GM21529 (cell line): ENCODE measurements around the gene MYBL2.
A peak's percentile ranks its signal among the peaks of the same experiment; 100 is the strongest.

ENCODE experiments used
- ATAC-seq: cut with Tn5 transposase; IDR thresholded peaks from one replicate; pipeline ENCODE4 v1.9.1; 2021; ENCODE audit not compliant: unreplicated experiment

The MYBL2 gene

DNA sequence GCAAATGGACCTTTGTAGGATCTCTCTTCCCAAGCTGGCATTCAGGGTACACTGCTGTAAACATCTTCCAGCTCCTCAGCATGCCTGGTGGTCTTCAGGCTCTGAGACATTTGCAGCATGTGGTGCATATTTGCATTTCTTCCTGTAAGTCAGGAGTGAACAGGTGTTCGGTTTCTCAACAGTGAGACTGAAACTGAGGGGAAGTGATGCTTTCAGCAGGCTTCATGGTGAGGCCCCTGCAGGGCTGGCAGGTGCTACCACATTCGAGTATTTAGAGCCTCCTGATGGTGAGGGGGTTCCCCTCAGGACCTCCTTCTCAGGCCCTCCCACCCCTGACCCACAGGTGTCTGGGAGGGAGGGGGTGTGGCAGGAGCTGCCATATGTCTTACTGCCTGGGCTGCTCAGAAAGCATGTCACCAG, 15.1 kb downstream of the MYBL2 start:
- peak; percentile 92 for ATAC-seq

DNA sequence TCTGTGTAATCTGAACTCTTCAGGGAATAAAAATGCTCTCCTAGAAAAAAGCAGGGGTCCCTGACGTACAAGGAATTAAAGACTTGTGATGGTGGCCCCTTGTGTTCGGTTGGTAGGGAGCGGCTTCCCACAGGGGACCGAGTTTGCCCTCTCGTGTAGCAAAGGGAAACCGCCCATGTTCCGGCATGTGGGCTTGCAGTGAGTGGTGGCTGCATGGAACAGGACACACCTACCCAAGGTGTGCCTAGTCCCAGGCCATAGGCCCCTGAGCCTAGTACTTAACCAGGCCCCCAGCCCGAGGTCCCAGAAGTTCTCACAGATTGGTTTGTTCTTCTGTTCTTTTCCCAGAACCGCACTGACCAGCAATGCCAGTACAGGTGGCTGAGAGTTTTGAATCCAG, 15.5 kb downstream of the MYBL2 start:
- peak; percentile 30 for ATAC-seq

DNA sequence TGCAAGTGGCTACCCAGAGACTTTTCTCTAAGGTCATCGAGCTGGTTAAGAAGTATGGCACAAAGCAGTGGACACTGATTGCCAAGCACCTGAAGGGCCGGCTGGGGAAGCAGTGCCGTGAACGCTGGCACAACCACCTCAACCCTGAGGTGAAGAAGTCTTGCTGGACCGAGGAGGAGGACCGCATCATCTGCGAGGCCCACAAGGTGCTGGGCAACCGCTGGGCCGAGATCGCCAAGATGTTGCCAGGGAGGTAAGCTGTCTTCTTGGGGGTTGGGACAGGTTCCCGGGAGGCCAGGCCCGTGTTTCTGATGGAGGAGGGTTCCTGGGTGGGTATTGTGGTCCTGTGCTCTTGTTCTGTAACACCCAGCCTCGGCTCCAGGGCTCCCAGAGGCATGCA, 19.9 kb downstream of the MYBL2 start:
- ATAC-seq: no peak

DNA sequence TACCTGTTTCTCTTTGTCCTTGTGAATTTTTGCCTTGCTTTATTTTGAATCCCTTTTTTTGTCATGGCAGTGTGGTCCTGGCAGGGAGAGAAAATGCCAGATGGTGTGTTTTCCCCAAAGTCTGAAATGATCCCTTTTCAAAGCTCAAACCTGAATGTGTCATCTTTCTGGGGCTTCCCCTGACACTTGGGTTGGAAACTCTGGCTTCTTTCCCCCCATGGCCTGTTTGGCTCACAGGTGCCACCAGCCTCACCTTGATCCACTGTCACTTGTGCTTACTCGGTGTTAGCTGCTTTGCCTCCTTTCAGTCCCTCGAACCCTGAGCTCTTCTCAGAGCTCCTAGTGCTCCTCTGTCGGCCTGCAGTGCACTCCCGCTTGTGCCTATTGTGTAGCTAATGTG, 22.3 kb downstream of the MYBL2 start:
- ATAC-seq: no peak

DNA sequence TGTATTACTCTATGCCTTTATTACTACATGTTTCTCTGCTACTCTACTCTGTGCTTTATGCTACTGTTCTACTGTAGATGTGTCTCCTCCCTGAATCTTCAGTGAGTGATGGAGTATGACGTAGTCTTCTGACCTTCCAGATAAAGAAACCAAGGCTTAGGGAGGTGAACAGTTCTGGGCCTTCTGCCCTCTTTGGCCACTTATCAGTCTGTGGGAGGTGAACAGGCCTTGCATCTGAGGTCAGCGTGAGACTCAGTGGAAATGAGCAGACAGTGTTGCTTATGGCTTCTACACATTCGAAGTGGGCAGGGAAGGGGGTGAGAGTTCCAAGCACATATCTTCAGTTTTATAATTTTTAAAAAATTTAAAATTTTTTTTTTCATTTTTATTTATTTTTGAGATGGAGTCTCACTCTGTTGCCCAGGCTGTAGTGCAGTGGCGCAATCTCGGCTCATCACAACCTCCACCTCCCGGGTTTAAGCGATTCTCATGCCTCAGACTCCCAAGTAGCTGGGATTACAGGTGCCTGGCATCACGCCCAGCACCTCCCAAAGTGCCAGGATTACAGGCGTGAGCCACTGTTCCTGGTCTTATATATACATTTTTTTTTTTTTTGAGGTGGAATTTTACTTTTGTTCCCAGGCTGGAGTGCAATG, 24.2 kb downstream of the MYBL2 start:
- ATAC-seq: no peak

DNA sequence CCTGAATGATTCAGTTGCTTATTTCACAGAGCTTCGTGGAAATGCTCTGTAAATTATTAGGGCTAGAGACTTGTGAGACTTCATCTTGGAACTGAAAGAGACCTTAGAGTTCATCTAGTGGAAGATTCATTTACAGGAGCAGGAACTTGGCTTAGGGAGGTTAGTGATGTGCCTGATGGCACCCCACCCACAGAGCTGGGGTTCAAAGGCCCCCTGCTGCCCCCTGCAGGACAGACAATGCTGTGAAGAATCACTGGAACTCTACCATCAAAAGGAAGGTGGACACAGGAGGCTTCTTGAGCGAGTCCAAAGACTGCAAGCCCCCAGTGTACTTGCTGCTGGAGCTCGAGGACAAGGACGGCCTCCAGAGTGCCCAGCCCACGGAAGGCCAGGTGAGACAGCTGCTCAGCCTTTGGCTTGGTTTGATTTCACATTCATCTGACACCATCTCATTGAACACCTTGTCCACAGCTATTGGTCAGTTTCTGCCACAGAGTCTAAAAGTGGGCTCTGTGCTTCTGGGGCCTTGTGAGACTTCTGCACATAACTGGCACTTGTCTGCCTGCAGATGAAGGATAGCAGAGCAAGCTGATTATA, 25.1 kb downstream of the MYBL2 start:
- ATAC-seq: no peak

DNA sequence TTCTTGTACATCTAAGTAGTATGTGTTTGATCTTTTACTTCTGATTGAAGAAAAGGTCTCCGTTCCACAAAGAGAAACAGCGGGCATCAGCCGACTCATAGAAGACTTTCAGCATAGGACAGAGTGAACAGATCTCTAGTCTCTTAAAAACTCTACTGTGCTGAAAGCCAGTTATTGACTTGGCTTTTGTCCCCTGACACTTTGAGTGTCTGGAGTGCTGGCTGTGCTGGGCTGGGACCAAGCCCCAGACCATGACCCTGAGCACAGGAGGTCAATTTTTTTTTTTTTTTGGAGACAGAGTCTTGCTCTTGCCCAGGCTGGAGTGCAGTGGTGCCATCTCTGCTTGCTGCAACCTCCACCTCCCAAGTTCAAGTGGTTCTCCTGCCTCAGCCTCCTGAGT, 27.8 kb downstream of the MYBL2 start:
- ATAC-seq: no peak

DNA sequence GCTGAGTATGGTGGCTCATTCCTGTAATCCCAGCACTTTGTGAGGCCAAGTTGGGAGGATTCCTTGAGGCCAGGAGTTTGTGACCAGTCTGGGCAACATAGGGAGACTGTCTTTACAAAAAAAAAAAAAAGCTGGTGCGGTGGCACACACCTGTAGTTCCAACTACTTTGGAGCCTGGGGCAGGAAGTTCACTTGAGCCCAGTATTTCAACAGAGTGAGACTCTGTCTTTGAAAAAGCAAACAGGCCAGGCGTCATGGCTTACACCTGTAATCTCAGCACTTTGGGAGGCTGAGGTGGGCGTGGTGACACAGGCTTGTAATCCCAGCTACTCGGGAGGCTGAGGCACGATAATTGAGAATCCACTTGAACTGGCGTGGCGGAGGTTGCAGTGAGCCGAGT, 28.7 kb downstream of the MYBL2 start:
- ATAC-seq: no peak

DNA sequence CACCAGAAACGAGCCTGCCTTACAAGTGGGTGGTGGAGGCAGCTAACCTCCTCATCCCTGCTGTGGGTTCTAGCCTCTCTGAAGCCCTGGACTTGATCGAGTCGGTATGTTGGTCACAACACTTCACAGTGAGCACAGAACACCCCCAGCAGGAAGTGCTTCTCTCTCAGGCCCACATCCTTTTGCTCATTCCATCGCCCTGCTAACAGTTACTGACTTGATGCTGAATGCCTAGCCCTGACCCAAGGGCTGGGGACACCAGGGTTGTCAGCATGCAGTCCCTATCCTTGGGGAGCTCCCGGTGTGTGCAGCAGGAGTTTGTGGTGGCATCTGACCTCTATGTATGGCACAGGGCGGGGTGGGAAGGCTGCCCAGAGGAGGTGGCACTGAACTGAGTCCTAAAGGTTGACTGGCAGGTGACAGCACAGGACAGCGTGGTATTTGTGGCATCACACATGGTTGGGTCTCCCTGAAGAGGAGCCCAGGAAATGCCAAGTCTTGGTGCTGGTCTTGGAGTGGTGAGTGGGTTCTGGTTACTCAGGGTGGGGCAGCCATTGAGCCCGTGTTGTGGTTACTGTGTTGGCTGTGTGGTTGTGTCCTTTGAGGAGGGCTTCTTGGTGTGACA, 33.1 kb downstream of the MYBL2 start:
- ATAC-seq: no peak

DNA sequence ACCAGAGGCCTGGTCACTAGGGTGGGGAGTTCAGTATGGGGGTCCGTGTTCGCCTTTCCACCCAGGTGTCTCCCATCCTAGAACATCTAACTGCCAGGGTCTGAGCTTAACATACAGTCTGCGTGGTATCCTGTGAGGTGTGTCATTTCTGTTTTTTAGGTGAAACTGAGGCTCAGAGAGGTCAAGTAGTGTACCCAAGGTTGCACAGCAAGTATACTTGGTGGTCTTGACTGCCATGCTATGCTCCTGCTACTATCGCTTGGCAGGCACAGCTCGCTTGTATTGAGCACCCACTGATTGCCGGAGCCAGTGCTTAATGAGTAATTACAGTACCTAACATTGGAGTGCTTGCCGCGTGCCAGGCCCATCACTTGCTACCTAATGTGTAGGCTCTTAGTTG, 33.7 kb downstream of the MYBL2 start:
- no peak for ATAC-seq

DNA sequence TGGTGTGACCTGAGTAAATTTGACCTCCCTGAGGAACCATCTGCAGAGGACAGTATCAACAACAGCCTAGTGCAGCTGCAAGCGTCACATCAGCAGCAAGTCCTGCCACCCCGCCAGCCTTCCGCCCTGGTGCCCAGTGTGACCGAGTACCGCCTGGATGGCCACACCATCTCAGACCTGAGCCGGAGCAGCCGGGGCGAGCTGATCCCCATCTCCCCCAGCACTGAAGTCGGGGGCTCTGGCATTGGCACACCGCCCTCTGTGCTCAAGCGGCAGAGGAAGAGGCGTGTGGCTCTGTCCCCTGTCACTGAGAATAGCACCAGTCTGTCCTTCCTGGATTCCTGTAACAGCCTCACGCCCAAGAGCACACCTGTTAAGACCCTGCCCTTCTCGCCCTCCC, 35.6 kb downstream of the MYBL2 start:
- ATAC-seq: no peak

DNA sequence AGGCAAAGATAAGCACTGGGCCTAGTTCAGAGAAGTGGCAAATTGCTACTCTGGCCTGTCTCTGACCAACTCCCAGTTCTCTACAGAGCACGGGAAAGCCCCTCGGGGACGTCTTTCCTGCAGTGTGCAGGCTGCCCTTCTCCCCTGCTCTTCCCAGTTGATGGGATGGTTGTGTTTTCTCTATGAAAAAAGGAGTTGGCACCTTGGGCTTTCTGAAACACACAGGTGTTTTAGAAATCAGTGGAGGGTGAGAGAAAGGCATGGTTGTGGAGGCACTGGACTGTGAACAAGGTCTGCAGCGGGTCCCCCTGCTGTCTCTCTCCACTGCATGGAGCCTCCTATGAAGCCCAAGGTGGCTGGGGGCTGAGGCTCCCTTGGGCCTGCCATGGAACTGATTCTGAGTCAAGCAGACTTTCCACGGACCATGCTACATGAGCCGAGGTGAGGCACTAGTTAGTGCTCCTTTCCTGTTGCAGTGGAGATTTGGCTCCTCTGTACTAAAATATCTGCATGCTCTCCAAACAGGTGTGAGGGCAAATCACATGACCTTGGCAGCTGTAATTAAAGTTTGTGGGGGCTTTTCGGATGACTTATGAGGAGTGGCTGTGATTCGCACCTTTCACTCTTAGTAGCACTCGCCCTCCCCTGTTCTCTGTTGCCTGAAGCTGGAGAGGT, 43.6 kb downstream of the MYBL2 start:
- peak; percentile 77 for ATAC-seq

DNA sequence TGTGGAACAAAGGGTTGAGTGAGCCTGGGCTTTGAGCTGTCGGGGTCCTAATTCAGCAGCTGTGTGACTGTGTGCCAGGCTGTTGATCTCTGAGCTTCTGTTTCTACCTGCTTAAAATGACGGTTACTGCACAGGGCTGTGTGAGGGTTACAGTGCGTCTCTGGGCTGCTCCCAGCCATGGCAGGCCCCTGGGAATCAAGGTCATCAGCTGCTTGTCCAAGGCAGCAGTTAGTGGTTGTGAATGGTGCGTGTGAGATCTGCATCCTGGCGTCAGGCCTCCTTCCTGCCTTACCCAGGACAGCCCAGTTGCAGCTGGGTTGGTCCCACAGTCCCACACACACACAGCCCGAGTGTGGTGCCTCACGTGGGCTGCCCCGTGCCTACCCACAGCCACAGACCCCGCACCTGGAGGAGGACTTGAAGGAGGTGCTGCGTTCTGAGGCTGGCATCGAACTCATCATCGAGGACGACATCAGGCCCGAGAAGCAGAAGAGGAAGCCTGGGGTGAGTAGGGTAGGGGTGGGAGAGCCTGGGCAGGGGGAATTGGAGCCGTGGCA, 44.3 kb downstream of the MYBL2 start:
- ATAC-seq: no peak

DNA sequence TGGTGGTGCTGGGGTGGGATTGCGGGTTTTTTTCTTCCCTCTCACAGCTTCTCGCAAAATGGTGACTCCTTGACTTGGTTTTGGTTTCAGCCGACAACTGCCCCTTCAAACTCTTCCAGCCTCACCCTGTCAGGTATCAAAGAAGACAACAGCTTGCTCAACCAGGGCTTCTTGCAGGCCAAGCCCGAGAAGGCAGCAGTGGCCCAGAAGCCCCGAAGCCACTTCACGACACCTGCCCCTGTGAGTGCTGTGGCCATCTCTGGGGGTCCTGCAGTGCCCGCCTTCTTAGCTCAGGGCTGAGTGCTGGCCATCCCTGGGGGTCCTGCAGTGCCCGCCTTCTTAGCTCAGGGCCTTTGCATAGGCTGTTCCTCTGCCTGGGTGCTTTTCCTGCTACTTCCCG, 48.1 kb downstream of the MYBL2 start:
- ATAC-seq: no peak

DNA sequence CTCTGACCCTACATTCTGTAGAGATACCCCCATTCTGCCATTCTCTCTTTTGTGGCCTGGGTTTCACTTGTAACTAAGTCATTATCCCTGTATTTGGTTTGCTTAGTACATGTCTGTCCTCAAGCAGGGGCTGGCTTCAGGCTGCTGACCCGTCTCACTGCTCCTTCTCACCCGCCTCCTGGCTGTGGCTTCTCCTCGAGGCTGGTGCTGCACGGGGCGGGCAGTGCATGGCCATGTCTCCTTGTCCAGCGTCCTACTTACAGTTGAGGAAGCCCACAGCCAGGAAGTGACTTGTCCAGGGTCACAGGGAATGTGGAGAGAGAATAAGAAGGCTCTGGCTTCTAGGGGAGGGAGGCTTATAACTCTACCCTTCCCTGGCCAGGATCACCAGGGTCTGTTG, 48.6 kb downstream of the MYBL2 start:
- no peak for ATAC-seq

DNA sequence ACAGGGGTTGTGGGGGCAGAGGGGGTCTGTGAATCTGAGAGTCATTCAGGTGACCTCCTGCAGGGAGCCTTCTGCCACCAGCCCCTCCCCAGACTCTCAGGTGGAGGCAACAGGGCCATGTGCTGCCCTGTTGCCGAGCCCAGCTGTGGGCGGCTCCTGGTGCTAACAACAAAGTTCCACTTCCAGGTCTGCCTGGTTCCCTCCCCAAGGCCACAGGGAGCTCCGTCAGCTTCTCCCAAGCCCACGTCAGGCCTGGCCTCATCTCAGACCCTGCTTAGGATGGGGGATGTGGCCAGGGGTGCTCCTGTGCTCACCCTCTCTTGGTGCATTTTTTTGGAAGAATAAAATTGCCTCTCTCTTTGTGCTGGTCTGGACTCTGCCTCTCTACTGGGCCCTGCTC, 49.2 kb downstream of the MYBL2 start:
- no peak for ATAC-seq

DNA sequence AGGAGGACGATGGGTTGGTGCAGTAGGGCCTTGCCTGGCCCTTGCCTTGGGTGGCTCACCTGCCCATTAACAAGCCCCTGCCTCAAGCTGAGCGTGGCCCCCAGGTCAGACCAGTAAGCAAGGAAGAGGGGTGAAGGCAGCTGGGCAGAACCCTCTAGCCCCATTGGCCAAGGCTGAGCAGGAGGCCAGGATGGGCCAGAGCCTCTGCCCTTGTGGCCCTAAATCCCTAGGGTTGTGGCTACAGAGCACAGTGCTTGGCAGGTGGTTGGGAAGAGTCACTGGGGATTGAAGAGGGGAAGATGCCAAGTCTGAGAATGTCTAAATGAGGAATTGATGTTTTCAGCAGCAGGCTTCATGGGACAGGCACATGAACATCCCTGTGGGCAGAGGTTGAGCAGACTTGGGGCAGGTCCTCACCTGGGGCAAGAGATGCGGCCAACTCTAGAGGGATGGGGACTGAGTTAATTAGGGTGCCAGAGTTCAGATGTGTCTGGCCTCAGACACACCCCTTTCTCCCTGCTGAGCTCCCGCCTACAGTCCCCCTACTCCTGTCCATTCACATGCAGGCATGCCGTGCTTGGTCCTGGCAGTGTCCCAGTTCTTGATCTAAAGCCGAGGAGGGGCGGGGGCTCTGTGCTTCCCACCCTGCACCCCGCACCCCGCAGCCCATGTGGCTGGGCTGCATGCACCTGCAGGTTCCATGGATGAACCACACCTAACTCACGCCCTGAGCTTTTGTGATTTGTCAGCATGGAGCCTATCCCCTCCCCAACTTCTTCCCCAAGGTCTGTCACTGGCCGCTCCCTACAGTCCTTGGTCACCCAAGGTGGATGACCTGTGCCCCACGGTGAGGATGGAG, 50.1 kb downstream of the MYBL2 start:
- no peak for ATAC-seq

DNA sequence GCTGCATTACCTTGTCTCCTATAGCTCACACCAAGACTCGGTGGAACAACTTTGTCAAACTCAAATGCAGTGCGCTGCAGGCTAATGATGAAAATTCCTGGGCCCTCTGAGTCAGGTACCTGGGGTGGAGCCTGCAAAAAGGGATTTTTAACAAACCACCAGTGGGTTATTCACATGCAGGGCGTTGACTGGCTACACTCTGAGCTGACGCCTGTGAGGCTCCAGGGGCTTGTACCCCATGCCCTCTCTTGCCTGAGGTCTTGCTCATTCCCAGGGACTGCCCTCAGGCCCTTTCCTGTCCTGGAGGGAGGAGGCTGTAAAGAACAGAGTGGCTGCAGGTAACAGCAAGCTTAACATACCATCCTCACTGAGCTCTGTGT, 50.7 kb downstream of the MYBL2 start:
- no peak for ATAC-seq

DNA sequence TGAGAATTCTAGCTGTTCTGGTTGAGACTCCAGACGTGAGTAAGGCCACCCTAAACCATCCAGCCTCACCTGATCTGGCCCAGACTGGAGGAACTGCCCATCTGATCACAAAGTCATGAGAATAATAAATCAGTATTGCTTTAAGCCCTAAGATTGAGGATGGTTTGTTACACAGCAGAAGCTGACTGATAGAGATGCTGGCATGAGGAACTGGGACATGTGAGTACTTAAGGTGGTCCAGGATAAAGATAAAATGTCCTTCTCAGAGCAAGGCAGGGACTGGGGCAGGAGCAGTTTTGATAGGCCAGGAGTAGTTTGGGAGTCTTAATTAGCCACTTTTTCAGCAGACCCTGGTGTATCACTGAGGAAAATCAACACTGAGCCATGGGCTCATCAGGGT, 53.1 kb downstream of the MYBL2 start:
- no peak for ATAC-seq

DNA sequence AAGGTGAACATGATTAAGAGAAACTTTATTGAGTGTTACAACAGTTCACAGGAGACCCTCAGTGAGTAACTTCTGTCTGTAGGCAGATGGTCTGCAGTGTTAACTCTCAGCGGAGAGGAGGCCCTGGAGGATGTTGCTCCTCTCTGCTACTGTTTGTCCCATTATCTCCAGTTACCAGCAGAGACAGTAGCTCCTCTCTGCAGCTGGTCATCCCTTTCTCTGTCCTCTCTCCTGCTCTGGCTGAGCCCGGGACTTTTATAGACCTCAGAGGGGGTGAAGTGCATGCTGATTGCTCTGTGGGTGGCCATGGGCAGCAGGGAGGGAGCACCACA, 54.1 kb downstream of the MYBL2 start:
- ATAC-seq: no peak
